Measurements from ENCODE around the gene BMPR1A.
A peak's percentile ranks its signal among the peaks of the same experiment; 100 is the strongest.
"Not testable (repeated sequence)": the region's sequence is repeated elsewhere in the genome, so short reads cannot be mapped to it uniquely, and the experiment has no call there.

BMPR1A gene

DNA sequence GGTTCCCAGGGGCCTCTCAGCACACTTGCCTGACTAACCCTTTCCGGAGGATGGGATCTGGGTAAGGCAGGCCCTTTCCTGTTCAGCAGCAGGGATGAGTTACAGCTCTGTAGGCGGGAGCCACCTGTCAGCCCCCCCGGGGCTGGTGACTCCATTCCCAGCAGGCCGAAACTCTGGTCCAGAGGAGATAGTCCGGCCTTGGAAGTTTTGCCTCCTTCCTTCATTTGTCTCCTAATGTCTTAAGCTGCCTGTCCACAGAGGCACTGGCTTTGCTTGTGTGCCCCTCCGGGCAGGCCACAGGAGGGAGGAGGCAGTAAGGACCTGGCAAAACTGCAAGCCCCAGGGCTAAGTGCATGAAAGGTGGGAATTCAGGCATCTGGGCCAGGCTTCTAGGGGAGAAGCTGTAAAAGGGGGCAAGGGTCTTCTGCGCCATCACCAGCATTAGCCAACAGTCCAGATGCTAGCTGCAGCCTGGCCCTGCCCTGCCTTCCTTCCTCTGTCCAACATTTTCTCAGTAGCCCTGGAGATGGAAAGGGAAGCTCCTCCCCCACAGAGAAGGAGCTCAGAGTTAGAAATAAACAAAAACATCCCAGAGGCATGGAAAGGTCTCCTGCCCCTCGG, 213.1 kb downstream of the BMPR1A start:
- DNase-seq (ENCODE audit: low read depth): no peak

DNA sequence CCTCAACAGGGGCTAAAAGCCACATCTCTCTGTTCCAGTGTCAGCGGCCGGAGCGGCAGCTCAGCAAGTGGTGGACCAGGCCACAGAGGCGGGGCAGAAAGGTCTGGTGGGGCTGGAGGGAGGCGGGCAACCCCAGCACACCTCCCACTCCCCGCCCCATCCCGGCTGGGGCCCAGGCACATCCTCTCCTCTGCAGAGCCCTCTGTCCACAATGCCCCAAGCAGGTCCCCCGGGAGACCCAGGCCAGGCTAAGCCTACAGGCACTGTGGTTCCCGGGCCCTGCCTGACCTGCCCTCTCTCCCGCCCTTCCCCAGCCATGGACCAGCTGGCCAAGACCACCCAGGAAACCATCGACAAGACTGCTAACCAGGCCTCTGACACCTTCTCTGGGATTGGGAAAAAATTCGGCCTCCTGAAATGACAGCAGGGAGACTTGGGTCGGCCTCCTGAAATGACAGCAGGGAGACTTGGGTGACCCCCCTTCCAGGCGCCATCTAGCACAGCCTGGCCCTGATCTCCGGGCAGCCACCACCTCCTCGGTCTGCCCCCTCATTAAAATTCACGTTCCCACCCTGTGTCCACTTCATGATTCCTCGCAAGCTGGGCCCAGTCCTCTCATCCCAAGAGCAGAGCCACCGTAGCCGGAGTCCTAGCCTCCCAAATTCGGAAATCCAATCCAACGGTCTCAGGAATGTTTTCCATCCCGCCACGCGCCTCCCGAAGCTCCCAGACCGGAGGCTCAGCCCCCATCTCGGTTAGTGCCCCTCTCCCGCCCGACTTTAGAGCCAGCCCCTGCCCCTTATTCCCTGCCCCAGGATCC, 214.0 kb downstream of the BMPR1A start:
- DNase-seq (ENCODE audit: low read depth): no peak

DNA sequence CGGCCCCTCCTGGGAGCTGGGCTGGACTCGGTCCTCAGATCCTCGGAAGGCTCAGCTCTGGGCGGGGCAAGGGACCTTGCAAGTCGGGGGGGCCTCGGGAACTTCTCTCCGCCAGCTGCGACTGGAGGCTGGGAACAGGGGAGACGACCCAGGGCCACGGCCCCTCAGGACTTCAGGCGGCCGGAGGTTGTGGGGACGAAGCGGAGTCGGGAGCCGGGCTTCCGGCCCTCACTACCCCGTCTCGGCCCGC, 214.5 kb downstream of the BMPR1A start:
- no peak for DNase-seq (ENCODE audit: low read depth)

DNA sequence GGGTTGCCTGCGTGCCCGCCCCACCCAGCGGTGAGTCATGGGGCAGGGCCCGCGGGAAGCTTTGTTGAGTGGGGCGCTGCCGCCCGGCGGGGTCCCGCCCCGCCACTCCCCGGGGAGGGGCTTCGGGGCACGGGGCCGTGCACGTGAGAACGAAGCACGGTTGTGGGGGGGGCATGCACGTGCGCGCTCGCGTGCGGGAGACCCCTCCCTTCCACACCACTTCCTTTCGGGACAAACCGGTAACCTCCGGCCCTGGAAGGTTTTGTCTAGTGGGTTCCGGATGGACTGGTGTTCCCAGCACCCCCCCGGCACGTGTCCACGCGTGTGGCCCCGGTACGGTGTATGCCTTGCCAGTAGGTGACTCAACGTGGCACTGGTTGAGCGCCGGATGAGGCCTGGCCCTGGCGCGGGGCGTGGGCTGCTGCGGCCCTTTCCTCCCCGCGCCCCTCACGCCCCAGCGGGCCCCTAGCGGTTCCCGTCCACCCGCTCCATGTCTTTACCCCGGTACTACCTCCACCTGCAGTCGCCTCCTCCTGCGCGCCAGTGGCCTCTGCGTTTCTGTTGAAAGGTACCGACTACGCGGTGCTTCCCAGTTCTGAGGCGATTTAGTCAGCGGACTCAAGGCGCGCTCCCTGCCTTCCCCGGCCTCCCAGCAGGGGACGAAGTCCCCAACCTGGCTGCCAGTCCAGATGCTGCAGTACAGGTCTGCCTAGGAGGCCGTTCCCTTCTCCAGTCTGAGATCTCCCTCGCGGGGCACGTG, 215.0 kb downstream of the BMPR1A start:
- DNase-seq (ENCODE audit: low read depth): peak; percentile 81

DNA sequence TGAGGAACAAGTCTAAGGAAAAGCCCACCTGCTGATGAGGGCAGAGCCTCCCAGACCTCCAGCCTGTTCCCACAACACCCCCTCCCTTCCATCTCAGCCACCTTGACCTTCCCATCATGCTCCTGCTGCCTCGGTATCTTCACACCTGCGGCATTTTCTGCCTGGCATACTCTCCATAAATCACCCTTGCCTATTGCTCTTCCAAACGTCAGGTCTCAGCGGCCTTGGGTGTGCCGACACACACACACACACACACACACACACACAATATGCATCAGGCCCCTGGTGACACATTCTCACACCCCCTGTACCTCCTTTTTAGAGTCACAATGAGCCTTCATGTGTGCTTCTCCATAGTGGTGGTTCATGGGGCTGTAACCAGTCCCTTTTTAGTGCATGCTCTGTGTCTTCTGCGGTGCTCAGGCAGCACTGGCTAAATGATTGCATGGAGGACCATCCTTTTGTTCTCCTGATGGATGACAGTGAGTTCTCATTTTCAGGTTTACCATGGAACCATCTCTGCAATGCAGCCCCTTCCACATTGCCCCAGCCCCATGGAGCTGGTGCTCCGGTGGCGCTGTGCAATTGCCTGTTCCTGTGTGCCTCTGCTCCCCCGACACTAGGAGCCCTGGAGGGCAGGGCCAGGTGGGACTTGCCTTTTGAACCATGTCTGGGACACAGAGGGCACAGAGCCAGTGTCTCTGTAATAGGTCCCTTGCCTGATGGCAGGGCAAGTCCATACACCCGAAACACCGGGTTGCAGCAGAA, 216.4 kb downstream of the BMPR1A start:
- no peak for DNase-seq (ENCODE audit: low read depth)

DNA sequence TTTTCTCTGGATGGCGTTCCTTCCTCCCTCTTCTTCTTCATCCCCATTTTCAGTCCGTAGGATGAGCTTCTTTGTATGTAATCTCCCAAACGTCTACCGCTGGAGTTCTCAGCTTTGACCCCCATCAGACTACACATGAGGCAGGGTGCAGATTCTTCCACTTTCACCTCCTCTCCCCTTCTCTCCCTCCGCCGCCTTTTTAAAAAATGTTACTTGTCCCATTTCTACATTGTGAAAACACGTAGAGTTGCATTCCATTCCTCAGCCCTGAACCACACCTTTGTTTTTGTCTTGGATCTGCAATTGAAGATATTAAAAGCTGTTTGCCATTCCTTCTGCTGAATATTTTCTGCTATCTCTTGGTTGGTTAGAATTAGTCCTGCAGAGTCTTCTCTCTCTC, 218.1 kb downstream of the BMPR1A start:
- no peak for DNase-seq (ENCODE audit: low read depth)

DNA sequence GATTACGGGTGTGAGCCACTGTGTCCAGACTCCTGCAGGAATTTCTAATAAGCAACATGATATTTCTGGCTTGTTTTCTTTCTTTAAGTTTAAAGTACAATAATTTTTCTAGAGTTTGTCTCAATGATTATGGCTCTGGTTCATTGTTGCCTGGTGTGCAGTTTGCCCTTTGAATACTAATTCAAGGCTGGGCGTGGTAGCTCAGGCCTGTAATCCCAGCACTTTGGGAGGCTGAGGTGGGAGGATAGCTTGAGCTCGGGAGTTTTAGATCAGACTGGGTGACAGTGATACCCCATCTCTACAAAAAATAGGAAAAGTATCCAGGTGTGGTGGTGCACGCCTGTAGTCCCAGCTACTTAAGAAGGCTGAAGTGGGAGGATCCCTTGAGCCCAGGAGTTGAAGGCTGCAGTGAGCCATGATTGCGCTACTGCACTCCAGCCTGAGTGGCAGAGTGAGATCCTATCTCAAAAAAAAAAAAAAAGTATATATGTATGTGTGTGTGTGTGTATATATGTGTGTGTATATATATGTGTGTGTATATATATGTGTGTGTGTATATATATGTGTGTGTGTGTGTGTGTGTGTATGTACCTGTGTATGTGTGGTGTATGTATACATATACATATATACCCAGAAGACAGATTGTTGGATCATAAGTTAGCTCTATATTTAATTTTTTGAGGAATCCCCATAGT, 220.1 kb downstream of the BMPR1A start:
- no peak for DNase-seq (ENCODE audit: low read depth)

DNA sequence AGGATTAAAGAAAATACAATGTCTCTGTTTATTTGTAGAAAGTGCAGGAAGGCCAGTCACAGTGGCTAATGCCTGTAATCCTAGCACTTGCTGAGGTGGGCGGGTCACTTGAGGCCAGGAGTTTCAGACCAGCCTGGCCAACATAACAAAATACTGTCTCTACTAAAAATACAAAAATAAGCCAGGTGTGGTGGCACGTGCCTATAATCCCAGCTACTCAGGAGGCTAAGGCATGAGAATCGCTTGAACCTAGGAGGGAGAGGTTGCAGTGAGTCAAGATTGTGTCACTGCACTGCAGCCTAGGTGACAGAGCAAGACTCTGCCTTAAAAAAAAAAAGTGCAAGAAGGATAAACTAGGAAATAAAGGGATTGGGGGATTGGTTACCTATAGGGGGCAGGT, 222.0 kb downstream of the BMPR1A start:
- DNase-seq (ENCODE audit: low read depth): not testable (repeated sequence)

DNA sequence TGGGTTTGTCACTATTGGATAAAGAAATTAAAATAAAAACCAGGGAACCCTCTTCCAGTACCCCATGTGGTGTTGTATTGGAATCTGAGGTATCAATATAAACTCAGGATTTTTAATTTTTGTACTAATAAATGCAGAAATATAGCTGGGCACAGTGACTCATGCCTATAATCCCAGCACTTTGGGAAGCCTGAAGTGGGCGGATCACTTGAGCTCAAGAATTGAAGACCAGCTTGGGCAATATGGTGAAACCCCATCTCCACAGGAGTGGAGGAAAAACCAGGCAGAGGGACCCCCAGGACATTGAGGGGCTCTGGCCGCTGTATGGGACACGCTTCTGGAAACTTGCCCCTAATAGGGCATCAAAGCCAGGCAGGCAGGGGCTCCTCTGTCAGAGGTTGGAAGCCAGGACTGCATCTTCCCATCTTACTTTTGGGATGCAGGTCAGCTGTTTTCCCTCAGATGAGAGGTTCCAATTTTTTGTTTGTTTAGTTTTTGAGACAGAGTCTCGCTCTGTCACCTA, 222.9 kb downstream of the BMPR1A start:
- DNase-seq (ENCODE audit: low read depth): no peak

DNA sequence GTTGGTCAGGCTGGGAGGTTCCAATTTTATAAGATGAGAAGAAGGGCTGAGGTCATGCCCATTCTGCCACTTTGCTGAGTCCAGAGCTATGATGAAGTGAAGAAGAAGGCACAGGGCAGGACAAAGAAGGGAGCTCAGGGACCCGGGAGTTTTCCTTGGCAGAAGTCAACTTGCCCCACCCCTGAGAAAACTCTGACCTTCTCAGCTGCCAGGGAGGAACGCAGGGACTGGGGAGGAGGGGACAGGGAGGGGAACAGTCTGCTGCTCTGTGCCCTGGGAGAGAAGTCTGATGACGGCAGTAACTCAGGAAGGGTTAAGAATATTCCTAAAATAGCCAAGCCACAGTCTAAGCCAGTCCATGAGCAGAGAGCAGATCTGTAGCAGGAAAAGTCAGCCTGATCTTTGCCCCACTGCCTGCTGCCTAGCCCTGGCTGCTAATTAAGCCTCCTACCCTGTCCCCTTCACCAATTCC, 223.6 kb downstream of the BMPR1A start:
- DNase-seq (ENCODE audit: low read depth): no peak

DNA sequence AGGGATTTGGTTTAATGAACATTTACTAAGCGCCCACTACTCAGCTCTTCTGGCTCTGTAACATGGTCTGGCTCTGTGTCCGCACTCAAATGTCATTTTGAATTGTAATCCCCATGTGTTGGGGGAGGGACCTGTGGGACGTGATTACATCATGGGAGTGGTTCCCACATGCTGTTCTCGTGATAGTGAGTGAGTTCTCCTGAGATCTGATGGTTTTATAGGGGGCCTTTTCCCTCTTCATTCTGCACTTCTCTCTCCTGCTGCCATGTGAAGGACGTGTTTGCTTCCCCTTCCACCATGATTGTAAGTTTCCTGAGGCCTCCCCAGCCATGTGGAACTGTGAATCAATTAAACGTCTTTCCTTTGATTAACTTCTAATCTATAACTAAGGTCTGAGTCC, 224.6 kb downstream of the BMPR1A start:
- DNase-seq (ENCODE audit: low read depth): not testable (repeated sequence)

DNA sequence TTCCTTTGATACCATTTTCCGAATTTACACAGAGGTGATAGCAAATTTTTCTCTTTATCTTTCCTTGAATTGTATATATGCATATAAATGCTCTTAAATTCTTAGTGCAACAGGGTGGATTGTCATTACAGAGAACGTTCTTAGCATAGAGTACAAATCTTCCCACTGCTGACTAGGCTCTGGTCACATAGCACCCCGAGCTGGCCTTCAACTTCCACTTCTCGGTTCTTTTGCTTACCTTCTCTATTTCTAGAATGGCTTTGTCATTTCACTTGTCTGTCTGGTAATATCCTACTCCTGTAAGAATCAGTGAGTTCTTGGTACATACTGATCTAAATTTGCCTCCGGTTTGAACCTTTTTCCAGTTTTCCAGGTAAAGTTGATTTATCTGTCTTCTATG, 225.3 kb downstream of the BMPR1A start:
- no peak for DNase-seq (ENCODE audit: low read depth)

Data from activated T-cell treated with anti-CD3 and anti-CD28 coated beads for 24 hours (primary cell).